ENCODE results near the gene ACSF3. TPM values are rescaled to one million over a fixed set of nuclear protein-coding genes. Genes with fewer than 3 reads are reported as not detected.

Gene ACSF3
- total RNA-seq, 1 experiment from 2014 or later, result 39.2 TPM

DNA sequence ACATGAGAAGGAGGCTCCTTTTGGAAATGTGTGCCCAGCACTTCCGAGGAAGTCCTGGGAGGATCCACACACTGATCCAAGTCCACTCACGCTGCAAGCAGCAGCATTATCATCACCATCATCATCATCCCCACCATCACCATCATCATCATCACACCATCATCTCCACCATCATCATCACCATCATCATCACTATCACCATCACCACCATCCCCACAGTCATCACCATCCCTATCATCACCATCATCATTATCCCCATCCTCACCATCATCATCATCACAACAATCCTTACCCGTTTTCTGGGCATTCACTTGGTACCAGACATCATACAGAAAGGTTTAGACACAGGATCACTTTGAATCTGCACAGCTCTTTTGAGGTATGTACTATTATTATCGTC is 47.8 kb upstream of the ACSF3 start:
- Mint-ChIP-seq H3K9me3 (ENCODE audit: unreplicated experiment) (peaks cover 8% of the 10 kb centered on the region), H3K4me1 (ENCODE audit: insufficient read depth, unreplicated experiment) (no peaks in the 10 kb centered on the region), H3K4me3 (ENCODE audit: unreplicated experiment) (no peak overlapping the region), H3K36me3 (ENCODE audit: insufficient read depth, unreplicated experiment) (no peaks in the 10 kb centered on the region), H3K27ac (ENCODE audit: low read depth, unreplicated experiment) (no peak overlapping the region), H3K27me3 (ENCODE audit: insufficient read depth, unreplicated experiment) (peaks cover 30% of the 10 kb centered on the region)
- TF ChIP-seq, protein P1, sequence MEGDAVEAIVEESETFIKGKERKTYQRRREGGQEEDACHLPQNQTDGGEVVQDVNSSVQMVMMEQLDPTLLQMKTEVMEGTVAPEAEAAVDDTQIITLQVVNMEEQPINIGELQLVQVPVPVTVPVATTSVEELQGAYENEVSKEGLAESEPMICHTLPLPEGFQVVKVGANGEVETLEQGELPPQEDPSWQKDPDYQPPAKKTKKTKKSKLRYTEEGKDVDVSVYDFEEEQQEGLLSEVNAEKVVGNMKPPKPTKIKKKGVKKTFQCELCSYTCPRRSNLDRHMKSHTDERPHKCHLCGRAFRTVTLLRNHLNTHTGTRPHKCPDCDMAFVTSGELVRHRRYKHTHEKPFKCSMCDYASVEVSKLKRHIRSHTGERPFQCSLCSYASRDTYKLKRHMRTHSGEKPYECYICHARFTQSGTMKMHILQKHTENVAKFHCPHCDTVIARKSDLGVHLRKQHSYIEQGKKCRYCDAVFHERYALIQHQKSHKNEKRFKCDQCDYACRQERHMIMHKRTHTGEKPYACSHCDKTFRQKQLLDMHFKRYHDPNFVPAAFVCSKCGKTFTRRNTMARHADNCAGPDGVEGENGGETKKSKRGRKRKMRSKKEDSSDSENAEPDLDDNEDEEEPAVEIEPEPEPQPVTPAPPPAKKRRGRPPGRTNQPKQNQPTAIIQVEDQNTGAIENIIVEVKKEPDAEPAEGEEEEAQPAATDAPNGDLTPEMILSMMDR (IDR thresholded peaks at IDR 0.05; ENCODE audit: unreplicated experiment), result no peak
- intact Hi-C loops (cut with micrococcal nuclease), result no loop called here
- BruUV-seq (replicated peaks), result no TSS peak
- POLR2A ChIA-PET, result no interaction called here
- DNase-seq (ENCODE audit: unreplicated experiment), result no peak
- CTCF ChIA-PET, result interaction anchor here (0.6 kb wide), 1 partner anchor 28 kb away, joined by 4 read pairs; no protein-coding TSS in a partner anchor

DNA sequence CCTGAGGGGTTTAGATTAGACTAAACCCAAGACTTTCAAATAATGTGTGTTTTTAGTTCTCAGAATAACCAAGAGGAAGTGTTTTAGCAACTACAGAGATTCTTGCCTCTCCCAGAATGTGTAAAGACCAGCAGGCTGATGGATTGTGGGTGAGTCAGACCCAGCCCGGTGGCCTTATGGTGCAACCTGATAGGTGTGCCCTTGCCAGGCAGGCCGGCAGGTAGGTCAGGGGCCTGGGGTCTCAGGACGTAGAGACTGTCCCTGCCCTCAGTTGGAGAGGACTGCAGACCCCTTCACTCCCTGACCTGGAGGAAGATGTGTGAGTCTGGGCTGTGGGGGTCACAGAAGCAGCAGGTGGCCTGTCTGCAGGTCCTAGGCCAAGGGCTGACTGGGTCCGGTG is 47.2 kb upstream of the ACSF3 start:
- POLR2A ChIA-PET, result no interaction called here
- no TSS peak for BruUV-seq (replicated peaks)
- Mint-ChIP-seq H3K36me3 (ENCODE audit: insufficient read depth, unreplicated experiment) (no peaks in the 10 kb centered on the region), H3K27ac (ENCODE audit: low read depth, unreplicated experiment) (no peak overlapping the region), H3K4me3 (ENCODE audit: unreplicated experiment) (no peak overlapping the region), H3K27me3 (ENCODE audit: insufficient read depth, unreplicated experiment) (peaks cover 26% of the 10 kb centered on the region), H3K9me3 (ENCODE audit: unreplicated experiment) (peaks cover 8% of the 10 kb centered on the region), H3K4me1 (ENCODE audit: insufficient read depth, unreplicated experiment) (no peaks in the 10 kb centered on the region)
- intact Hi-C loops (cut with micrococcal nuclease), result no loop called here
- TF ChIP-seq, protein P1 (IDR thresholded peaks at IDR 0.05; ENCODE audit: unreplicated experiment), result no peak
- CTCF ChIA-PET, result interaction anchor here (0.6 kb wide), 1 partner anchor 29 kb away, joined by 4 read pairs; no protein-coding TSS in a partner anchor
- no peak for DNase-seq (ENCODE audit: unreplicated experiment)

DNA sequence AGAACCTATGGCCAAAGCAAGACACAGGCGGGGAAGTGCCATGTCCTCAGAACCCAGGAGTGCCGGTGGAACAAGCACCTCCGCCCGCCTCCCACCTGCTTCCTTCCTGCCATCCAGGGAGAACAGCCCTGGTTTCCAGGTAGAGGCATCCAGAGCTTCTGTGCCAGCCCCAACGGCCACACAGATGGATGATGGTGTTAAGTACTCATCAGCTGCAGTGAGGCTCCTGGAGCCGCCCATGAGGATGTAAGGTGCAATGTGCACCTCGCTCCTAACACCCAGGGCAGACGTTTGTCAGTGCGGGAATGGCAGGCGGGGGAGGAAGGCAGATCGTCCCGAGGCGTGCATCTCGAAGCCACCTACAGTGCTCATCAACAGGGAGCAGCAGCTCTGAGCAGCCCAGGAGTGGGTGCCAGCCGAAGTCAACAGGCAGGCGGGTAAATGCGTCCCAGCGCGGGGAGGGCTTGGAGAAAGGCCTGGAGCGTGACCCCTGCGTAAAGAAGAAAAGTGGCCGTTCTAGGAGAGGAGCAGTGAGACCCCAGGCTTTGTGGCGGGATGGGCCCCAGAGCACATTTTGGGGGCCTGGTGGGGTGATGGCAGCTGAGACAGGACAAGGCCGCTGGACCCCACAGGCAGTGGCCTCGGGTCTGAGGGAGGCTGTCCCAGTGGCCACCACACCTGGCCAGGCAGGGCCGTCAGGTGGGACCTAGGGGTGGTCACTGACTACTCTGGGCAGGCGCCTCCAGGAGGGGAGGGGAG is 46.1 kb upstream of the ACSF3 start:
- DNase-seq (ENCODE audit: unreplicated experiment), result no peak
- TF ChIP-seq, protein P1 (IDR thresholded peaks at IDR 0.05; ENCODE audit: unreplicated experiment), result no peak
- Mint-ChIP-seq H3K4me3 (ENCODE audit: unreplicated experiment) (no peak overlapping the region), H3K27me3 (ENCODE audit: insufficient read depth, unreplicated experiment) (peaks cover 26% of the 10 kb centered on the region), H3K27ac (ENCODE audit: low read depth, unreplicated experiment) (no peak overlapping the region), H3K9me3 (ENCODE audit: unreplicated experiment) (peaks cover 8% of the 10 kb centered on the region), H3K36me3 (ENCODE audit: insufficient read depth, unreplicated experiment) (no peaks in the 10 kb centered on the region), H3K4me1 (ENCODE audit: insufficient read depth, unreplicated experiment) (peaks cover under 1% of the 10 kb centered on the region)
- ChIA-PET CTCF (interaction anchor here (0.6 kb wide), 1 partner anchor 270 kb away, joined by 3 read pairs; no protein-coding TSS in a partner anchor), POLR2A (no interaction called here)
- BruUV-seq (replicated peaks), result no TSS peak
- intact Hi-C loops (cut with micrococcal nuclease), result no loop called here

DNA sequence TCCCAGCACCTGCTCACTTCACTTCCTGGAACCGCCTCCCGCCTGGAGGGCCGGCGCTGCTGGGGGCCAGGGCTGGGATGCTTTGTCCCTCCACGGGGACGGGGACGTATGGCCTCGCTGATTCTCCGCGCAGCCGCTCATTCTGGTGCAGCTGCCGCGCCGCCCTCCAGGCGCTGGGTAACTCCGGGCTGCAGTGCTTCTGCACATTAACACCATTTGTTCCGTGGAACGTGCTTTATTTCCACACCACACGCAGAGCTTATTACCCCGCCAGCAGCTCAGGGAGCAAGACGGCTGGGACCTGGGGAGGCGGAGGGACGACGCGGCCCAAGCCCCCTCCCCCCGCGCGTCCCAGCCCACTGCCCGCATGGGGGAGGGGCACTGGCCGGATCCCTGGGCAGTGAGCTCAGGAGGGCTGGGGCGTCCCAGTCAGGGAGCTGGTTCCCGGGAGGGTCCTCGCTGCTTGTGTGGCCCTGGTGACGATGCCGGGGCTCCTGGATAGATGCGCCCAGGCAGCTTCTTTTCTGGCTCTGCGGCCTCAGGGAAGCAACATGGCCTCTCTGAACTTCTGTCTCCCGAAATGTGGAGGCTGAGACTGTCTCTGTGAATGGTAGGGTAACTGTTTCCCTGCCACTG is 45.4 kb upstream of the ACSF3 start:
- H3K4me3 Mint-ChIP-seq (ENCODE audit: unreplicated experiment), result no peak overlapping the region
- BruUV-seq (replicated peaks), result no TSS peak
- POLR2A ChIA-PET, result no interaction called here

More for the DNA sequence above, 45.4 kb upstream of the ACSF3 start:
- intact Hi-C loops (cut with micrococcal nuclease), result no loop called here
- TF ChIP-seq, protein P1 (IDR thresholded peaks at IDR 0.05; ENCODE audit: unreplicated experiment), result no peak
- Mint-ChIP-seq H3K27ac (ENCODE audit: low read depth, unreplicated experiment) (no peak overlapping the region), H3K27me3 (ENCODE audit: insufficient read depth, unreplicated experiment) (peaks cover 26% of the 10 kb centered on the region), H3K36me3 (ENCODE audit: insufficient read depth, unreplicated experiment) (no peaks in the 10 kb centered on the region), H3K4me1 (ENCODE audit: insufficient read depth, unreplicated experiment) (peaks cover 5% of the 10 kb centered on the region), H3K9me3 (ENCODE audit: unreplicated experiment) (peaks cover 8% of the 10 kb centered on the region)
- no peak for DNase-seq (ENCODE audit: unreplicated experiment)
- CTCF ChIA-PET, result no interaction called here

Measured in MCF 10A (cell line).